ENCODE results near the gene IL32.

Gene IL32

GRCh38 chr16:3099395-3099731, 33.9 kb downstream of the IL32 start:
- DNase-seq: no peak
- intact Hi-C loops (cut with DNase I): no loop called here

- intact Hi-C loops (cut with DNase I): no loop called here
- DNase-seq: peak; percentile 27 to 78 (median 59)
These were observed 34.5 kb downstream of the IL32 start for GRCh38 chr16:3099732-3100499.

GRCh38 chr16:3101018-3101840, 35.8 kb downstream of the IL32 start:
- peak in 6 of 42 donors; percentile 15 to 50 (median 34) for DNase-seq
- intact Hi-C loops (cut with DNase I): no loop called here

- intact Hi-C loops (cut with DNase I): no loop called here
- DNase-seq: no peak
These were observed 36.5 kb downstream of the IL32 start for GRCh38 chr16:3101841-3102470.

- intact Hi-C loops (cut with DNase I): no loop called here
- DNase-seq: peak; percentile 73 to 96 (median 90)
These were observed 40.9 kb downstream of the IL32 start for GRCh38 chr16:3106205-3106928.

GRCh38 chr16:3112058-3112880, 46.8 kb downstream of the IL32 start, which contains the start of gene ZNF205:
TSS of gene ZNF205 (plus strand) at chr16:3112586. CDS start at chr16:3113431, 845 bp downstream.
- intact Hi-C loops (cut with DNase I): no loop called here
- peak; percentile 74 to 95 (median 86) for DNase-seq

- DNase-seq: peak in 1 of 42 donors; percentile 20
- intact Hi-C loops (cut with DNase I): no loop called here
These were observed 47.6 kb downstream of the IL32 start for GRCh38 chr16:3112881-3113574.

GRCh38 chr16:3113765-3114479, 48.5 kb downstream of the IL32 start:
- DNase-seq: no peak
- intact Hi-C loops (cut with DNase I): no loop called here

GRCh38 chr16:3115003-3115402, 49.6 kb downstream of the IL32 start:
- DNase-seq: no peak
- intact Hi-C loops (cut with DNase I): loop anchor here (5.0 kb wide), 1 partner anchor 53 kb away; no protein-coding TSS in a partner anchor

GRCh38 chr16:3115561-3115960, 50.1 kb downstream of the IL32 start:
- intact Hi-C loops (cut with DNase I): loop anchor here (5.0 kb wide), 1 partner anchor 53 kb away; no protein-coding TSS in a partner anchor
- DNase-seq: no peak

- DNase-seq: no peak
- intact Hi-C loops (cut with DNase I): loop anchor here (5.0 kb wide), 1 partner anchor 56 kb away; no protein-coding TSS in a partner anchor
These were observed 52.9 kb downstream of the IL32 start for GRCh38 chr16:3118204-3118790.

GRCh38 chr16:3118846-3119245, 53.4 kb downstream of the IL32 start:
- DNase-seq: no peak
- intact Hi-C loops (cut with DNase I): loop anchor here (5.0 kb wide), 1 partner anchor 57 kb away; no protein-coding TSS in a partner anchor

All from head of caudate nucleus (tissue), 42 donors.